Heart right ventricle (tissue), 16 donors: ENCODE results near the gene GSTT4. TPM values are rescaled to one million over a fixed set of nuclear protein-coding genes. Genes with fewer than 3 reads are reported as not detected.

ENCODE experiments used
- ATAC-seq, 8 donors: fragments of 200-7000 bp; cut with Tn5 transposase; one replicate each; pipeline ENCODE4 v1.9.1; 2020; ENCODE audit warnings: mild to moderate bottlenecking in 8 of 8, moderate library complexity in 8 of 8, moderate number of reproducible peaks in 1 of 8
- DNase-seq, 2 donors: peaks; one replicate each; pipeline ENCODE4 v3.0.0-alpha.2; 2020
- H3K27ac ChIP-seq, 10 donors: fragments of 200-600 bp; sonication (generic) in 2 of 10; one replicate each; pipeline versions ENCODE4 v1.5.0 to v1.8.0; 2020 to 2022; ENCODE audit warnings: mild to moderate bottlenecking in 3 of 10
- H3K27me3 ChIP-seq, 7 donors: fragments of 200-600 bp; one replicate each; pipeline ENCODE4 v1.8.0; 2021 to 2022; ENCODE audit warnings: mild to moderate bottlenecking in 2 of 7
- H3K36me3 ChIP-seq, 9 donors: fragments of 200-600 bp; sonication (generic) in 1 of 9; one replicate each; pipeline versions ENCODE4 v1.5.0 to v1.8.0; 2020 to 2022; ENCODE audit warnings: mild to moderate bottlenecking in 2 of 9
- H3K4me1 ChIP-seq, 9 donors: fragments of 200-600 bp; sonication (generic) in 1 of 9; one replicate each; pipeline versions ENCODE4 v1.5.0 to v1.8.0; 2020 to 2022; ENCODE audit warnings: mild to moderate bottlenecking in 4 of 9
- H3K4me3 ChIP-seq, 10 donors: fragments of 200-600 bp; sonication (generic) in 2 of 10; one replicate each; pipeline versions ENCODE4 v1.5.0 to v1.8.0; 2020 to 2022; ENCODE audit warnings: mild to moderate bottlenecking in 7 of 10, moderate library complexity in 2 of 10
- H3K9me3 ChIP-seq, 11 donors: fragments of 200-600 bp in 10 of 11; sonication (generic) in 2 of 11; one replicate each; pipeline versions ENCODE4 v1.5.0 to v1.8.0; 2013 to 2022; ENCODE audit warnings: mild to moderate bottlenecking in 2 of 11, control low read depth in 1 of 11, moderate library complexity in 1 of 11
- WGBS, 2 donors: extraction: QIAGEN DNeasy Blood & Tissue Kit; methylation state at CpG; one replicate each; pipeline ENCODE4 v1.1.7; 2013; ENCODE audit warnings: inconsistent platforms in 1 of 2; 5-methylcytosine and 5-hydroxymethylcytosine counted together
- intact Hi-C, 10 donors: fragments of 100-400 bp; cut with DNase I; formaldehyde crosslinking; loops; one replicate each; pipeline versions ENCODE4 v1.11.1 to v1.14.2; 2022
- polyA plus RNA-seq, 2 donors: library from polyadenylated mRNA; stranded (reverse); fragments of 200-250 nt; gene quantifications; one replicate each; pipeline ENCODE4 v1.2.3, GENCODE V29; 2013
- total RNA-seq, 10 donors: library from RNA; stranded (reverse); fragmentation: NEBNext Ultra II Directional in 3 of 10; extraction: Animal tissue kit (Norgen Biotek cat#: 25700) in 3 of 10; gene quantifications; one replicate each; pipeline versions ENCODE4 v1.2.1 to v1.2.4, GENCODE V29; 2021 to 2023
- TF ChIP-seq, protein P1 (sequence below), 9 donors: fragments of 200-600 bp; sonication (generic) in 2 of 9; IDR thresholded peaks; one replicate each; pipeline versions ENCODE4 v1.5.0 to v1.8.0; 2021 to 2022; ENCODE audit warnings: antibody characterized with exemption in 9 of 9, mild to moderate bottlenecking in 5 of 9, moderate library complexity in 1 of 9
- donor health status: Arrhythmogenic right ventricular cardiomyopathy.
- donor health status: ischemic (EF 13 %, LVEDD 7.1; RV severe dilation, severe dysfunction).
- donor health status: healthy with polysubstance abuse.
- donor health status: DM: no; HTN: yes; CAD: no.
- donor health status: DM: no; HTN: no; CAD: no.
- donor health status: ischemic (EF 25% LVEDD 6.9; RV normal size, moderate dysfunction).
- donor health status: ischemic (EF 25% LVEDD 5.7; RV mildly dilated, moderate dysfunction).
- donor health status: healthy.
- donor health status: DM: yes; HTN: yes; CAD: no.
- donor health status: Ischemic cardiomyopathy.
- donor health status: ischemic (EF 35%, LVEDD 5.7; RV mildly dilated, moderate dysfunction).
- donor health status: nonischemic (EF 11% LVEDD 7.7; RV severe dilation, severe dysfunction).
- donor health status: DM: yes; HTN: yes; CAD: no.
- donor health status: PGD.
- donor health status: ischemic (EF 29% LVEDD 5.4; RV normal size, mild dysfunction).
- donor health status: nonischemic (EF 23%, LVEDD 6.1; RV moderate dilation, normal function).

Gene GSTT4
- total and polyA plus RNA-seq, 12 donors, result not detected

DNA sequence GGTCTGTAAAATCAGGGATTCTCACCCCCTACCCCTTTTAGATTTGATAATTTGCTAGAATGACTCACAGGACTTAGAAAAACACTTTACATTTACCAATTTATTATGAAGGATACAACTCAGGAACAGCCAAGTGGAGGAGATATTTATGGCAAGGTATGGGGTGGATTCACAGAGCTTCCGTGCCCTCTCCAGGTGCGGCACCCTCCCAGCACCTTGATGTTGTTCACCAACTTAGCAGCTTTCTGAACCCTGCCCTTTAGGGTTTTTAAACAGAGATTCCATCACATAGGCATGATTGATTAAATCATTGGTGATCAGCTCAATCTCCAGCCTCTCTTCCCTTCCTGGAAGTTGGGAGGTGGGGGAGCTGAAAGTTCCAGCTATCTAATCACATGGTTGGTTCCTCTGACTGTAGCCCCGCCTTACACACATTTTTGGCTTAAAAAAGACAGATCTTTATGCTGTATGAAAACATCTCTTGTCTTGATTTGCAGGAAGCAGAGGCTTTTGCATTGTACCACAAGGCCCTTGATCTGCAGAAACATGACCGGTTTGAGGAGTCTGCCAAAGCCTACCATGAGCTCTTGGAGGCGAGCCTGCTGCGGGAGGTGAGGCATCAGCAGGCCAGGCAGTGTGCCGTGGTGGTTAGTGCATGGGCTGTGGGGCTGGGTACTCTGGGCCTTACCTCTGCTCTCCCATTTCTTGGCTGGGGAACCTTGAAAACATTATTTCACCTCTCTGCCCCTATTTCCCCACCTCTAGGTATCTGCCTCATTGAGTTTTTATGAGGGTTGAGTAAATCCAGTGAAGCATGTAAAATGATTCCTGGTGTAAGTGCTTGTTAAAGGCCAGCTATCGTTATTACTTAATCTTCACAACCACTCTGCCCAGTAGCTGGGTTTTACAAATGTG, 32.9 kb upstream of the GSTT4 start:
- Histone ChIP-seq H3K4me3 (no peak overlapping the region), H3K9me3 (no peaks in the 10 kb centered on the region), H3K27ac (no peak overlapping the region), H3K36me3 (peaks cover 0 to 75% (median 41%) of the 10 kb centered on the region in 9 donors), H3K4me1 (peaks cover 0 to 7% (median 0%) of the 10 kb centered on the region in 9 donors), H3K27me3 (no peaks in the 10 kb centered on the region)
- DNase-seq (no peak), ATAC-seq (no peak)
- TF ChIP-seq, protein P1, sequence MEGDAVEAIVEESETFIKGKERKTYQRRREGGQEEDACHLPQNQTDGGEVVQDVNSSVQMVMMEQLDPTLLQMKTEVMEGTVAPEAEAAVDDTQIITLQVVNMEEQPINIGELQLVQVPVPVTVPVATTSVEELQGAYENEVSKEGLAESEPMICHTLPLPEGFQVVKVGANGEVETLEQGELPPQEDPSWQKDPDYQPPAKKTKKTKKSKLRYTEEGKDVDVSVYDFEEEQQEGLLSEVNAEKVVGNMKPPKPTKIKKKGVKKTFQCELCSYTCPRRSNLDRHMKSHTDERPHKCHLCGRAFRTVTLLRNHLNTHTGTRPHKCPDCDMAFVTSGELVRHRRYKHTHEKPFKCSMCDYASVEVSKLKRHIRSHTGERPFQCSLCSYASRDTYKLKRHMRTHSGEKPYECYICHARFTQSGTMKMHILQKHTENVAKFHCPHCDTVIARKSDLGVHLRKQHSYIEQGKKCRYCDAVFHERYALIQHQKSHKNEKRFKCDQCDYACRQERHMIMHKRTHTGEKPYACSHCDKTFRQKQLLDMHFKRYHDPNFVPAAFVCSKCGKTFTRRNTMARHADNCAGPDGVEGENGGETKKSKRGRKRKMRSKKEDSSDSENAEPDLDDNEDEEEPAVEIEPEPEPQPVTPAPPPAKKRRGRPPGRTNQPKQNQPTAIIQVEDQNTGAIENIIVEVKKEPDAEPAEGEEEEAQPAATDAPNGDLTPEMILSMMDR (IDR thresholded peaks at IDR 0.05), result no peak
- 93 to 96% methylated on average over 8 of the region's 8 CpGs for WGBS, 2 donors
- intact Hi-C loops, result no loop called here

DNA sequence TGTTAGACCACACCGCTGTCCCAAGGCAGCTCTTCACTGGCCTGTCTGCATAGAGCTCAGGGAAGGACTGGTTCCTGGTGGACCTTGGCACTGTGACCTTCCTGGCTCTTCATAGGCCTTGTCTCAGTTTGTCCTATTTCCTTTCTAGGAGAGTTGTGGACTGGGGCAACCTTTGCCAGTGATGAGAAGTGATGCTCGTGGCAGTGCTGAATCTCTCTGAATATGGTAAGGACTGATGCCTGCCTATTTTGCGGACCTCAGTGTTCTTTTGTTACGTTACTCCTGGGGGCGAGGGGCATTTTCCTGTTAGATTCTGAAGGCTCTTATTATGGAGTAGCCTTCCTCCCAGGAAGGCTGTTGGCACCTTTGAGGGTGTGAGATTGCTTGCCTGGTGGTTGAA, 30.0 kb upstream of the GSTT4 start:
- DNase-seq, result no peak
- Histone ChIP-seq H3K36me3 (peaks cover 0 to 58% (median 25%) of the 10 kb centered on the region in 9 donors), H3K27me3 (no peaks in the 10 kb centered on the region), H3K27ac (no peak overlapping the region), H3K9me3 (no peaks in the 10 kb centered on the region), H3K4me3 (no peak overlapping the region), H3K4me1 (peaks cover 0 to 8% (median 0%) of the 10 kb centered on the region in 9 donors)
- TF ChIP-seq, protein P1 (IDR thresholded peaks at IDR 0.05), result no peak
- ATAC-seq, result no peak
- 94 to 97% methylated on average over 5 of the region's 5 CpGs for WGBS, 2 donors
- intact Hi-C loops, result no loop called here

DNA sequence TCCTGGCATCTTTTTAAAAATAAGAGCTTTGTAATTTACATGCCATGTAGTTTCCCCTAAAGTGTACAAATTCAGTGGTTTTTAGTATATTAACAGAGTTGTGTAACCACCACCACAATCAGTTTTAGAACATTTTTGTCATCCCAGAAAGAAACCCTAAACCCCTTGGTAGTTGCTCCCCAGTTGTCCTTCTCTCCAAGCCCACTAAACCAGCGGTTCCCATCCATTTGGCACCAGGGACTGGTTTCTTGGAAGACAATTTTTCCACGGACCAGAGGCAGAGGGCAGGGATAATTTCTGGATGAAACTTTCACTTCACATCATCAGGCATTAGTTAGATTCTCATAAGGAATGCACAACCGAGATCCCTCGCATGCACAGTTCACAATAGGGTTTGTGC, 28.5 kb upstream of the GSTT4 start:
- peaks cover 0 to 42% (median 16%) of the 10 kb centered on the region in 9 donors for H3K36me3 ChIP-seq
- H3K4me1 ChIP-seq, result peaks cover 0 to 9% (median 0%) of the 10 kb centered on the region in 9 donors
- no peaks in the 10 kb centered on the region for H3K27me3 ChIP-seq
- intact Hi-C loops, result no loop called here
- no peak overlapping the region for H3K4me3 ChIP-seq
- ATAC-seq, result no peak
- H3K9me3 ChIP-seq, result no peaks in the 10 kb centered on the region
- WGBS, 2 donors, result 85 to 89% methylated on average over 4 of the region's 4 CpGs
- TF ChIP-seq, protein P1 (IDR thresholded peaks at IDR 0.05), result no peak
- H3K27ac ChIP-seq, result no peak overlapping the region
- no peak for DNase-seq

DNA sequence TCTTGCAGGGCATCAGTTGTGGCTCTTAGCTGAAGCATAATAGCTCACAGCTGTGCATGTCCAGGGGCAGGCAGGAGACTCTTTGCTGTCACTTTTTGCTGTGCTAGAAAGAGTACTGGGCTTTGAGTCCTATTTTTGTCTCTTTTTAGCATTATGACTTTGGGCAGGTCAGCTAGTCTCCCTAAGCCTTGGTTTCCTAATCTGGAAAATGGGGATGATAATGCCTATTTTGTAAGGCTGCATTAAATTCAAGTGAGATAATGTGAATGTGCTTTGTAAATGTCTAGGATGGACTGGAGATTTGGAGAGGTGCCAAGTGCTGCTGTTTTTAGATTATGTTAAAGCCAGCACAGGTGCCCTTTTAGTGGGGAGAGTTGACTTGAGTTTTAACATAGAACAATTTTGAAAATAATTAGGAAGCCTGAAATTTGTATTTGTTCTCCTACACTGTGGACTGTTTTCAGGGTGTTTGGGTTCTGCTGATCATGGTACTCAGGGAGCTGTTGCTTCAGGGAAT, 25.0 kb upstream of the GSTT4 start:
- H3K27me3 ChIP-seq, result no peaks in the 10 kb centered on the region
- intact Hi-C loops, result no loop called here
- H3K9me3 ChIP-seq, result no peaks in the 10 kb centered on the region
- H3K27ac ChIP-seq, result no peak overlapping the region
- TF ChIP-seq, protein P1 (IDR thresholded peaks at IDR 0.05), result no peak
- no peak for DNase-seq
- peaks cover 0 to 20% (median 7%) of the 10 kb centered on the region in 9 donors for H3K4me1 ChIP-seq
- no peak overlapping the region for H3K4me3 ChIP-seq
- peaks cover 0 to 17% (median 0%) of the 10 kb centered on the region in 9 donors for H3K36me3 ChIP-seq
- no peak for ATAC-seq
